Gastrocnemius medialis (tissue), 4 donors: ENCODE data around the gene PPT2. TPM values are rescaled to one million over a fixed set of nuclear protein-coding genes. Genes with fewer than 3 reads are reported as not detected.
A peak's percentile ranks its signal among the peaks of the same experiment; 100 is the strongest.

Experiments used
- ATAC-seq, 2 donors: fragments of 150-250 bp; one replicate each; pipeline ENCODE4 v1.9.1; 2016
- DNase-seq, 2 donors: peaks; one replicate each; pipeline ENCODE4 v3.0.0-alpha.2; 2019
- H3K27ac ChIP-seq, 4 donors: fragments of 200-600 bp; sonication (generic); 1 replicate in 1 of 4; 2 replicates in 3 of 4; pipeline ENCODE4 v1.5.1; 2016 to 2018; ENCODE audit warnings: mild to moderate bottlenecking in 2 of 4, moderate library complexity in 1 of 4
- H3K27me3 ChIP-seq, 3 donors: fragments of 200-600 bp; sonication (generic) in 2 of 3; 1 replicate in 1 of 3; 2 replicates in 2 of 3; pipeline versions ENCODE4 v1.5.1 to v1.6.0; 2016 to 2019; ENCODE audit warnings: mild to moderate bottlenecking in 1 of 3, moderate library complexity in 1 of 3
- H3K36me3 ChIP-seq, 2 donors: fragments of 200-600 bp; sonication (generic) in 1 of 2; one replicate each; pipeline ENCODE4 v1.5.1; 2017 to 2018
- H3K4me1 ChIP-seq, 2 donors: fragments of 200-600 bp; sonication (generic) in 1 of 2; one replicate each; pipeline ENCODE4 v1.5.1; 2016 to 2017; ENCODE audit warnings: mild to moderate bottlenecking in 2 of 2
- H3K4me3 ChIP-seq, 4 donors: fragments of 200-600 bp; sonication (generic) in 3 of 4; 1 replicate in 1 of 4; 2 replicates in 3 of 4; pipeline ENCODE4 v1.5.1; 2016 to 2019; ENCODE audit warnings: mild to moderate bottlenecking in 2 of 4
- H3K9me3 ChIP-seq, 3 donors: fragments of 200-600 bp; sonication (generic) in 2 of 3; 1 replicate in 1 of 3; 2 replicates in 2 of 3; pipeline ENCODE4 v1.5.1; 2016 to 2019
- CTCF ChIP-seq, 5 experiments: fragments of 450-650 bp in 3 of 5; fragments of 200-600 bp in 2 of 5; sonication (generic) in 2 of 5; IDR thresholded peaks in 4 of 5; conservative IDR thresholded peaks in 1 of 5; 1 replicate in 4 of 5; 2 replicates in 1 of 5; pipeline ENCODE4 v1.5.1; 2016 to 2019; ENCODE audit warnings: antibody characterized with exemption in 5 of 5, mild to moderate bottlenecking in 3 of 5, moderate library complexity in 3 of 5
- POLR2A ChIP-seq, 2 donors: fragments of 450-650 bp; IDR thresholded peaks; one replicate each; pipeline ENCODE4 v1.6.1; 2017; ENCODE audit warnings: antibody characterized with exemption in 2 of 2, mild to moderate bottlenecking in 2 of 2, moderate library complexity in 2 of 2
- in situ Hi-C, 4 donors: fragments of 200-750 bp; cut with MboI; loops; one replicate each; pipeline versions ENCODE4 v1.15.0 to v1.8.0; 2017; ENCODE audit warnings: low sequenced_read_pairs in 4 of 4
- intact Hi-C: fragments of 100-400 bp; cut with DNase I; formaldehyde crosslinking; loops from one replicate; pipeline ENCODE4 v1.15.1; 2023; ENCODE audit warnings: low total_unique reads
- total RNA-seq, 4 donors: library from RNA; depleted of rRNA; stranded (reverse); fragments of >200 nt; gene quantifications; one replicate each; pipeline versions ENCODE4 v1.1.0 to v1.2.3, GENCODE V29; 2016

The PPT2 gene
- total RNA-seq, 4 donors from 2014 or later = 16.2 to 72.7 (median 21.4) TPM

GRCh38 chr6:32194388-32194787 lies 40.4 kb downstream of the PPT2 start:
- Histone ChIP-seq H3K4me3 (no peak overlapping the region), H3K27ac (peak overlapping the region; percentile 91 to 98 (median 95)), H3K36me3 (no peaks in the 10 kb centered on the region), H3K9me3 (no peaks in the 10 kb centered on the region), H3K4me1 (peaks cover 30 to 33% of the 10 kb centered on the region in 2 donors), H3K27me3 (no peaks in the 10 kb centered on the region)
- TF ChIP-seq CTCF (IDR thresholded peaks at IDR 0.05 in 4 of 5, conservative IDR thresholded peaks at IDR 0.05 in 1 of 5) (no peak), POLR2A (IDR thresholded peaks at IDR 0.05) (no peak)
- DNase-seq (no peak), ATAC-seq (no peak)
- intact Hi-C loops (loop anchor here (2.0 to 10.0 kb wide), 3 partner anchors 40 to 1480 kb away; partner anchors contain the start of genes MDC1, NELFE, PPT2 and SKIC2), in situ Hi-C loops (loop anchor here in 3 of 4 donors (5.0 to 25.0 kb wide), 8 partner anchors 67 to 1582 kb away; partner anchors contain the start of genes BRD2 (in 3 of the 3), HLA-DMA (in 3 of the 3), APOM (in 2 of the 3) and ATF6B (in 2 of the 3))

- no peaks in the 10 kb centered on the region for H3K27me3 ChIP-seq
- H3K4me3 ChIP-seq = peak overlapping the region; percentile 51 to 86 (median 61)
- no peaks in the 10 kb centered on the region for H3K9me3 ChIP-seq
- peak overlapping the region; percentile 91 to 98 (median 95) for H3K27ac ChIP-seq
- peak; percentile 36 to 81 for ATAC-seq
- TF ChIP-seq CTCF (IDR thresholded peaks at IDR 0.05 in 4 of 5, conservative IDR thresholded peaks at IDR 0.05 in 1 of 5) (peak in 3 of 5 experiments; percentile 34 to 60 (median 42)), POLR2A (IDR thresholded peaks at IDR 0.05) (peak; percentile 60 to 75)
- in situ Hi-C loops (loop anchor here in 3 of 4 donors (5.0 to 25.0 kb wide), 8 partner anchors 68 to 1583 kb away; partner anchors contain the start of genes BRD2 (in 3 of the 3), HLA-DMA (in 3 of the 3), APOM (in 2 of the 3) and ATF6B (in 2 of the 3)), intact Hi-C loops (loop anchor here (1.0 to 10.0 kb wide), 9 partner anchors 18 to 1480 kb away; partner anchors contain the start of genes ATF6B, ATP6V1G2, BRD2 and HSD17B8)
- peak in 1 of 2 donors; percentile 57 for DNase-seq
- H3K36me3 ChIP-seq = no peaks in the 10 kb centered on the region
- peaks cover 30 to 32% of the 10 kb centered on the region in 2 donors for H3K4me1 ChIP-seq
Measured at GRCh38 chr6:32194825-32195651, 41.1 kb downstream of the PPT2 start.

GRCh38 chr6:32195652-32195901 lies 41.6 kb downstream of the PPT2 start:
- no peaks in the 10 kb centered on the region for H3K9me3 ChIP-seq
- peak overlapping the region in 3 of 4 donors; percentile 67 to 86 (median 74) for H3K4me3 ChIP-seq
- H3K27ac ChIP-seq = peak overlapping the region; percentile 91 to 98 (median 96)
- no peaks in the 10 kb centered on the region for H3K27me3 ChIP-seq
- intact Hi-C loops (loop anchor here (1.0 to 10.0 kb wide), 9 partner anchors 18 to 1481 kb away; partner anchors contain the start of genes ATF6B, ATP6V1G2, BRD2 and HSD17B8), in situ Hi-C loops (loop anchor here in 3 of 4 donors (10.0 to 25.0 kb wide), 7 partner anchors 71 to 1583 kb away; partner anchors contain the start of genes BRD2 (in 3 of the 3), HLA-DMA (in 3 of the 3), APOM (in 2 of the 3) and BAG6 (in 2 of the 3))
- peaks cover 28 to 32% of the 10 kb centered on the region in 2 donors for H3K4me1 ChIP-seq
- TF ChIP-seq POLR2A (IDR thresholded peaks at IDR 0.05) = no peak
- TF ChIP-seq CTCF (IDR thresholded peaks at IDR 0.05 in 4 of 5, conservative IDR thresholded peaks at IDR 0.05 in 1 of 5) = peak in 4 of 5 experiments; percentile 54 to 70 (median 56)
- DNase-seq = peak; percentile 100
- peak in 1 of 2 donors; percentile 83 for ATAC-seq
- H3K36me3 ChIP-seq = no peaks in the 10 kb centered on the region

- H3K9me3 ChIP-seq = no peaks in the 10 kb centered on the region
- intact Hi-C loops (loop anchor here (1.0 to 10.0 kb wide), 9 partner anchors 19 to 1481 kb away; partner anchors contain the start of genes ATF6B, ATP6V1G2, BRD2 and HSD17B8), in situ Hi-C loops (loop anchor here in 3 of 4 donors (10.0 to 25.0 kb wide), 7 partner anchors 71 to 1584 kb away; partner anchors contain the start of genes BRD2 (in 3 of the 3), HLA-DMA (in 3 of the 3), APOM (in 2 of the 3) and BAG6 (in 2 of the 3))
- no peaks in the 10 kb centered on the region for H3K27me3 ChIP-seq
- DNase-seq = peak; percentile 72 to 78
- peak; percentile 28 to 79 for ATAC-seq
- peak overlapping the region; percentile 67 to 86 (median 71) for H3K4me3 ChIP-seq
- peak; percentile 85 to 89 for TF ChIP-seq POLR2A (IDR thresholded peaks at IDR 0.05)
- no peak for TF ChIP-seq CTCF (IDR thresholded peaks at IDR 0.05 in 4 of 5, conservative IDR thresholded peaks at IDR 0.05 in 1 of 5)
- peaks cover 23 to 27% of the 10 kb centered on the region in 2 donors for H3K4me1 ChIP-seq
- H3K36me3 ChIP-seq = no peaks in the 10 kb centered on the region
- peak overlapping the region; percentile 91 to 98 (median 96) for H3K27ac ChIP-seq
Measured at GRCh38 chr6:32195902-32196681, 42.2 kb downstream of the PPT2 start.
